PC-9 (cell line): Measurements from ENCODE around the gene ARL9.

Experiments
- EZH2 ChIP-seq: fragments of 200-600 bp; sonication (generic); IDR thresholded peaks from 2 replicates; pipeline ENCODE4 v1.8.0; 2017; ENCODE audit warnings: antibody characterized with exemption, low read depth
- TF ChIP-seq, protein P1 (sequence below): fragments of 200-600 bp; sonication (generic); conservative IDR thresholded peaks from 2 replicates; pipeline ENCODE4 v1.6.1; 2017; ENCODE audit warnings: mixed run types, antibody characterized with exemption, mild to moderate bottlenecking, moderate library complexity

DNA sequence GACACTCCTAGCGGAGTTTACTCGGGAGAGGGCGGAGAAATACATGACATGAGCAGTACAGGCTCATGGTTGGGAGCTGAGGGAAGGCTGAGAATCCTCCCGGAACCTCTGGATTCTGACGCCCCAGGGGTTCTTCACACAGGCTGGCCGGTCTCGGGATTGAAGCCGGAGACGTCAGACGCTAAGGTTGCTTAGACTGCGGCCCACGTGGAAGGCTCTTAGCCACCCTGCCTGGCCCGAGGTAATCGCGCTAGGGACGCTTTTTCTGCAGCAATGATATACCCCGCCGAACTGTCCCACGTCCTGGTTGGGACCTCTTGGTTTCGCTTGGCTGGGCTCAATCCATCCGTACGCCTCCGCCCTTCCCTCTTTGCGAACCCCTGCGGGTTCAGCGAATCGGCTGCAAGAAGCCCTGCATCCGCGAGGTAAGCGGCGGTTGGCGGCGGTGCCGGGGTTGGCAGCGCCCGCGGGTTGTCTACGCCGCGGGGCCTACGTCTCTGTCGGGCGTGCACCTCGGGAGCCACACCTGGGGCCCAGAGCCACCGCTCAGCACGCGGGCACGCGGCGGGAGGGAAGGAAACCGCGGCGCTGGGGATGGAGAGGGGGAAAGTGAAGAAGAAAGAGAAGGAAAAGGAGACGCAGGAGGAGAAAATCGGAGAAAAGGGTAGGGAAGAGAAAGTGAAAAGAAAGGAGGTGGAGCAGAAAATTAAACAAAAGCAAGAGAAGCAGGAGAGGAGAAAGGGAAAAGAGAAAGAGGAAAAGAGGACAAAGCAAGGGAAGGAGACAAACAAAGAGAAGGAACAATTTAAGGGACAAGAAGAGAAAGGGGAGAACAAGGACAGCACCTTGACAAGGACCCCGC lies at the start of gene ARL9:
- TF ChIP-seq, protein P1, sequence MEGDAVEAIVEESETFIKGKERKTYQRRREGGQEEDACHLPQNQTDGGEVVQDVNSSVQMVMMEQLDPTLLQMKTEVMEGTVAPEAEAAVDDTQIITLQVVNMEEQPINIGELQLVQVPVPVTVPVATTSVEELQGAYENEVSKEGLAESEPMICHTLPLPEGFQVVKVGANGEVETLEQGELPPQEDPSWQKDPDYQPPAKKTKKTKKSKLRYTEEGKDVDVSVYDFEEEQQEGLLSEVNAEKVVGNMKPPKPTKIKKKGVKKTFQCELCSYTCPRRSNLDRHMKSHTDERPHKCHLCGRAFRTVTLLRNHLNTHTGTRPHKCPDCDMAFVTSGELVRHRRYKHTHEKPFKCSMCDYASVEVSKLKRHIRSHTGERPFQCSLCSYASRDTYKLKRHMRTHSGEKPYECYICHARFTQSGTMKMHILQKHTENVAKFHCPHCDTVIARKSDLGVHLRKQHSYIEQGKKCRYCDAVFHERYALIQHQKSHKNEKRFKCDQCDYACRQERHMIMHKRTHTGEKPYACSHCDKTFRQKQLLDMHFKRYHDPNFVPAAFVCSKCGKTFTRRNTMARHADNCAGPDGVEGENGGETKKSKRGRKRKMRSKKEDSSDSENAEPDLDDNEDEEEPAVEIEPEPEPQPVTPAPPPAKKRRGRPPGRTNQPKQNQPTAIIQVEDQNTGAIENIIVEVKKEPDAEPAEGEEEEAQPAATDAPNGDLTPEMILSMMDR, result no peak
- TF ChIP-seq EZH2, result no peak
